Mesendoderm (in vitro differentiated cells): ENCODE measurements around the gene CARF.
A peak's percentile ranks its signal among the peaks of the same experiment; 100 is the strongest.

Experiments
- DNase-seq: peaks from one replicate; pipeline ENCODE4 v3.0.0; 2013
- H2AK5ac ChIP-seq: 2 replicates; pipeline ENCODE4 v1.6.1; 2013; ENCODE audit warnings: low read length, inconsistent platforms
- H2BK120ac ChIP-seq: 2 replicates; pipeline ENCODE4 v1.6.1; 2013; ENCODE audit warnings: low read depth, mild to moderate bottlenecking, low read length, moderate library complexity, mixed read lengths
- H2BK15ac ChIP-seq: replicated peaks from 2 replicates; pipeline ENCODE4 v1.6.1; 2013; ENCODE audit warnings: low read depth, mild to moderate bottlenecking, moderate library complexity
- H2BK5ac ChIP-seq: 2 replicates; pipeline ENCODE4 v1.6.1; 2013; ENCODE audit warnings: low read length, inconsistent platforms
- H3K18ac ChIP-seq: 2 replicates; pipeline ENCODE4 v1.6.1; 2013; ENCODE audit warnings: mild to moderate bottlenecking, low read length, mixed read lengths
- H3K23ac ChIP-seq: one replicate; pipeline ENCODE4 v1.6.1; 2013; ENCODE audit warnings: low read length
- H3K27ac ChIP-seq: 2 replicates; pipeline ENCODE4 v1.5.1; 2013; ENCODE audit warnings: low read depth, mild to moderate bottlenecking, inconsistent platforms, low read length, moderate library complexity
- H3K27me3 ChIP-seq: 2 replicates; pipeline ENCODE4 v1.6.1; 2013; ENCODE audit warnings: low read length, control low read depth, mild to moderate bottlenecking, inconsistent platforms; ENCODE audit not compliant: insufficient read depth, poor library complexity
- H3K36me3 ChIP-seq: 2 replicates; pipeline ENCODE4 v1.6.1; 2013; ENCODE audit warnings: low read length, inconsistent platforms; ENCODE audit not compliant: control insufficient read depth, insufficient read depth
- H3K4ac ChIP-seq: one replicate; pipeline ENCODE4 v1.6.1; 2013; ENCODE audit warnings: low read depth, mild to moderate bottlenecking, low read length, moderate library complexity
- H3K4me1 ChIP-seq: 2 replicates; pipeline ENCODE4 v1.6.1; 2013; ENCODE audit warnings: low read depth, low read length, inconsistent platforms; ENCODE audit not compliant: control insufficient read depth
- H3K4me2 ChIP-seq: 2 replicates; pipeline ENCODE4 v1.6.1; 2013; ENCODE audit warnings: low read length
- H3K4me3 ChIP-seq: 2 replicates; pipeline ENCODE4 v1.5.1; 2013; ENCODE audit warnings: mild to moderate bottlenecking, low read length
- H3K56ac ChIP-seq: one replicate; pipeline ENCODE4 v1.6.1; 2013; ENCODE audit warnings: low read length
- H3K79me1 ChIP-seq: 2 replicates; pipeline ENCODE4 v1.6.1; 2013; ENCODE audit warnings: low read length, inconsistent platforms
- H3K79me2 ChIP-seq: 2 replicates; pipeline ENCODE4 v1.6.1; 2013; ENCODE audit warnings: mild to moderate bottlenecking, low read length; ENCODE audit not compliant: control insufficient read depth, insufficient read depth
- H3K9ac ChIP-seq: 2 replicates; pipeline ENCODE4 v1.6.1; 2013; ENCODE audit warnings: low read length, inconsistent platforms
- H4K5ac ChIP-seq: one replicate; pipeline ENCODE4 v1.6.1; 2013; ENCODE audit warnings: low read length
- H4K8ac ChIP-seq: one replicate; pipeline ENCODE4 v1.6.1; 2013; ENCODE audit warnings: low read depth, mild to moderate bottlenecking, control low read depth, low read length, moderate library complexity
- WGBS: extraction: QIAGEN DNeasy Blood & Tissue Kit; methylation state at CpG from one replicate; pipeline ENCODE4 v1.1.7; 2013; ENCODE audit warnings: low lambda C conversion rate, missing lambda C conversion rate; ENCODE audit not compliant: insufficient coverage; ENCODE audit errors: extremely low coverage; 5-methylcytosine and 5-hydroxymethylcytosine counted together

The CARF gene

DNA sequence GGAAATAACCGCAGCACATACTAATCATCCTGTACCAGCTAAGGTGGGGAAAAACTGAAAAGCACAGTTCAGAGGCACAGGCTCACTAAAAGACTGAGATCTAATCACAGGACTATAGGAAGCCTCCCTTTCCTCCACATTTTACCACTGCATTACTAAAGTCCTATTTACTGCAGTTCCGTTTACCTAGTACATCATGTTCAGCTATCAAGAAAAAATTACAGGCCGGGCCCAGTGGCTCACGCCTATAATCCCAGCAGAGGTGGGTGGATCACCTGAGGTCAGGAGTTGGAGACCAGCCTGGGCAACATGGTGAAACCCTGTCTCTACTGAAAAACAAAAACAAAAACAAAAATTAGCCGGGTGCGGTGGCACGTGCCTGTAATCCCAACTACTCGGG lies 91.6 kb downstream of the CARF start:
- Histone ChIP-seq H3K27ac (no peak overlapping the region), H3K4me1 (no peaks in the 10 kb centered on the region), H3K18ac (no peak overlapping the region), H3K56ac (no peak overlapping the region), H3K27me3 (no peaks in the 10 kb centered on the region), H2BK15ac (no peak overlapping the region), H3K4me3 (no peak overlapping the region), H3K4ac (no peak overlapping the region), H4K5ac (no peak overlapping the region), H2BK120ac (no peak overlapping the region), H3K23ac (no peak overlapping the region), H3K4me2 (no peak overlapping the region), H3K79me1 (no peaks in the 10 kb centered on the region), H3K36me3 (no peaks in the 10 kb centered on the region), H4K8ac (no peak overlapping the region), H2AK5ac (no peak overlapping the region), H3K9ac (no peak overlapping the region), H2BK5ac (no peak overlapping the region), H3K79me2 (no peaks in the 10 kb centered on the region)
- no CpG with 5 or more reads among the region's 8 CpGs for WGBS
- DNase-seq, result no peak

DNA sequence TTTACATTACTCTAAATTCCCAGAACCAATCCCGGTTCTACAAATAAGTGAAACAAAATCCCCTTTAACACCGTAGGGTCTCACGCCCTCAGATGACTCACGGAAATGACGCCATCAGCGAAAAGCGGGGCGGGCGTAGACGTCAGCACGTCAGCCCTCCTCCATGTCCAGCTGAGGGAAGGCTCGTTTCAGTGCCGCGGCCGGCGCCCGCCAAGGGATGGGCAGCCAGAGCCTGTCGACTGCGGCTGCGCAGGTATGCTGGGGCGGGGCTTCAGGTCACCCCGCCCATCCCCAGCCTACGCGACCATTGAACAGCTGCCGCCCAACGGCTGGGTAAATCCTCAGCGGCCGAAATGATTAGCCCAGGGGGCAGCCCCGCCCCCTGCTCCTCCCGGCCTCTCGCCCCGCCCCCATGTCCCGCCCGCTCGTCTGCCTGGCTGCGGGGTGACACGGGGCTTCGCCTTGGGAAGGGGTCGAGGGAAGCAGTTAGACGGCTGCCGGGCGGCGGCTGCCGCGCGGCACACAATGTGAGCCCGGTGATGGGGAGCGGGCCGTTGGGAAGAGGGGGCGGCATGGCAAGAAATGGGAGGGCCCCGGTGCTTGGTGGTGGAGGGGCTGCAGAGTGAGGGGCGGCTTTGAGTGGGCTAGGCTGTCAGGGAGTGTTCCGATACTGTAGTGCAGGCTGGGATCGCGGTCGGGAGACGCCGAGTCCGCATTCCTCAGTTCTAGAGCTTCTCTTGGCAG lies 102.6 kb downstream of the CARF start, which contains the start of gene NBEAL1:
TSS of gene NBEAL1 (plus strand) at position 420 of the 744 bp plus-strand sequence. CDS start 1,510 bp downstream, outside the sequence.
- WGBS, result no CpG with 5 or more reads among the region's 59 CpGs
- Histone ChIP-seq H3K79me1 (peaks cover 2% of the 10 kb centered on the region), H3K36me3 (no peaks in the 10 kb centered on the region), H3K27me3 (no peaks in the 10 kb centered on the region), H4K5ac (no peak within 1 kb of the TSS), H3K79me2 (no peaks in the 10 kb centered on the region), H3K9ac (peak within 1 kb of the TSS; percentile 74), H3K27ac (peak within 1 kb of the TSS; percentile 21), H2BK120ac (no peak within 1 kb of the TSS), H4K8ac (peak within 1 kb of the TSS; percentile 29), H3K23ac (no peak within 1 kb of the TSS), H3K4ac (no peak within 1 kb of the TSS), H3K4me1 (no peaks in the 10 kb centered on the region), H3K4me2 (peak within 1 kb of the TSS; percentile 57), H3K18ac (peak within 1 kb of the TSS; percentile 42), H3K4me3 (peak within 1 kb of the TSS; percentile 60), H3K56ac (peak within 1 kb of the TSS; percentile 84), H2BK15ac (no peak within 1 kb of the TSS), H2BK5ac (no peak within 1 kb of the TSS), H2AK5ac (no peak within 1 kb of the TSS)
- peak; percentile 99 for DNase-seq

DNA sequence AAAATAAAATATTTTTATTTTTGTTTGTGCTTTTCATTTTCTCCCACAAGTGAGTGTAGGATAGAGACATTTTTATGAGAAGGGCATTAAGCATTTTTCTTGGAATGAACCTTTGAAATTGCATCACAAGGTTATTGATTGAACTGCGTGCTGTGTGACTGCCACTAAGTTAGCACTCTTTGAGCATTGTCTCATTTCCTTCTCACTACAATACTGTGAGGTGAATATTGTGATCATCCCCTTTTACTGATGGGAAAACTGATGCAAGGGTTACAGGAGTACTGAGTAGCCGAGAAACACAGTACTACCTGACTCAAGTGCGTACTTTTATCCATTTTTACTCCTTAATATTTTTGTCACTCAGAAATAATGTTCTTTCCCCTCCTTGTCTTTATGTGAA lies 104.6 kb downstream of the CARF start:
- no peak for DNase-seq
- Histone ChIP-seq H3K36me3 (no peaks in the 10 kb centered on the region), H2BK120ac (no peak overlapping the region), H3K27me3 (no peaks in the 10 kb centered on the region), H3K4me2 (no peak overlapping the region), H2BK5ac (no peak overlapping the region), H4K8ac (no peak overlapping the region), H3K4me3 (no peak overlapping the region), H3K79me2 (no peaks in the 10 kb centered on the region), H3K9ac (no peak overlapping the region), H2AK5ac (no peak overlapping the region), H3K56ac (no peak overlapping the region), H3K23ac (no peak overlapping the region), H4K5ac (no peak overlapping the region), H2BK15ac (no peak overlapping the region), H3K4ac (no peak overlapping the region), H3K79me1 (peaks cover 2% of the 10 kb centered on the region), H3K4me1 (no peaks in the 10 kb centered on the region), H3K27ac (no peak overlapping the region), H3K18ac (no peak overlapping the region)
- WGBS, result no CpG with 5 or more reads among the region's 3 CpGs

DNA sequence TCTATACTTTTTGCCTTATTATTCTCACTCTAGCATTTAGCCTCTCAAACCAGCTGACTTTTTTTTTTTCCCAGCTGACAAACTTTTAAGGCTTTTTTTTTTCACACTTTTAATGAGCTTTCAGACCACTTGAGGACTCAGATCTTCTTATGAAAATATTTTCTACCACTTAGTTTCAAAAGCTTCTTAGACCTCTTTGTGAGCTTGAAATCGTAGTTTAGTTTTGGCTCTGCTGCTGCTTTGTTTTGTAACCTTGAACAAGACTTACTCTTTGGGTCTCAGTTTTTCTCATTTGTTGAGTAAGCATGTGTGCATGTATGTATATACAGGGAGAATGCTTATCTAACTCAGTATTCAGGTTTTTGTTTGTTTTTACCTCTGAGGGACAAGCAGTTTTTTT lies 106.1 kb downstream of the CARF start:
- Histone ChIP-seq H3K4ac (no peak overlapping the region), H4K5ac (no peak overlapping the region), H3K4me3 (no peak overlapping the region), H3K79me2 (no peaks in the 10 kb centered on the region), H3K36me3 (no peaks in the 10 kb centered on the region), H3K18ac (no peak overlapping the region), H4K8ac (no peak overlapping the region), H3K79me1 (peaks cover 2% of the 10 kb centered on the region), H3K4me1 (no peaks in the 10 kb centered on the region), H3K56ac (no peak overlapping the region), H2BK120ac (no peak overlapping the region), H2BK15ac (no peak overlapping the region), H3K23ac (no peak overlapping the region), H3K27ac (no peak overlapping the region), H3K27me3 (no peaks in the 10 kb centered on the region), H3K4me2 (no peak overlapping the region), H3K9ac (peak overlapping the region; percentile 34), H2BK5ac (no peak overlapping the region), H2AK5ac (no peak overlapping the region)
- no CpG with 5 or more reads among the region's 1 CpG for WGBS
- DNase-seq, result no peak

DNA sequence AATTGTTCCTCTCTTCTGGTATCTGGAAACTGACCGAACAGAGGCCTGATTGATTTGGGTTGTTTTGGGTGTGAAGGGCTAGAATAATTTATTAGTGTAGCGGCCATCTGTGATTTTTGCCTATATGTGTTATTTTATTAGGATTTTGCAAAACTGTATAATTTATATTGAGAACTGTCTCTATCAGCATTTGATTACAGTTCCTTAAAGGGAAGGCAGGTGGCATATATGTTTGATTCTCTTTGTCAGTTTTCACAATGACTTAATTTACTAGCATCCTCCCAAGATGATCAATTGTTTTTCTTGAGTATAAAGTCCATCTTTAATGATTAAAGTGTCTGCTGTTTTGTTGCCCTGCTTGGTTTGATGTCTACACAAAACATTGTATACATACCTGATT lies 107.1 kb downstream of the CARF start:
- H3K4me3 ChIP-seq, result no peak overlapping the region
- no peak overlapping the region for H4K8ac ChIP-seq
- H2BK120ac ChIP-seq, result no peak overlapping the region
- H2AK5ac ChIP-seq, result no peak overlapping the region
- no peaks in the 10 kb centered on the region for H3K4me1 ChIP-seq
- no peak overlapping the region for H3K4ac ChIP-seq
- DNase-seq, result no peak
- no peak overlapping the region for H2BK15ac ChIP-seq
- no peaks in the 10 kb centered on the region for H3K36me3 ChIP-seq
- H3K79me1 ChIP-seq, result peaks cover 2% of the 10 kb centered on the region
- H3K27me3 ChIP-seq, result no peaks in the 10 kb centered on the region
- H3K4me2 ChIP-seq, result no peak overlapping the region
- WGBS, result no CpG with 5 or more reads among the region's 2 CpGs
- no peak overlapping the region for H3K56ac ChIP-seq
- H3K9ac ChIP-seq, result no peak overlapping the region
- H3K27ac ChIP-seq, result no peak overlapping the region
- H2BK5ac ChIP-seq, result no peak overlapping the region
- H3K23ac ChIP-seq, result no peak overlapping the region
- no peak overlapping the region for H3K18ac ChIP-seq
- no peak overlapping the region for H4K5ac ChIP-seq
- H3K79me2 ChIP-seq, result no peaks in the 10 kb centered on the region

DNA sequence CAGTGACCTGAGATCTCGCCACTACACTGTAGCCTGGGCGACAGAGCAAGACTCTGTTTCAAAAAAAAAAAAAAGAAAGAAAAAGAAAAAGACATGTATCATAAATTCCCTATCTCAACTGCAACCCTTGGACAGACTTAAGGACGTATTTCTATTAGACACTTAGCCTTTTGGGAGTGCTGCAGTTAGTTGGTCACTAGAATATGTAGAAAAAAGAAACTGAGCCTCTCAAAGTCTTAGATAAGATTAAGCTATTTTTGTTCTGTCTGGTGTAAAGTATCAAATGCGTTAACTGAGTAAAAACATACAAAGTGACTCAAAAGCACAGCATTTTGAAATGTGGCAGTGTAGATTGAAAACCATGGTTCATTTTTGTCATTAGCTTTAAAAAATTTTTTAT lies 109.9 kb downstream of the CARF start:
- Histone ChIP-seq H4K8ac (no peak overlapping the region), H3K27ac (no peak overlapping the region), H2BK5ac (no peak overlapping the region)

More for the DNA sequence above, 109.9 kb downstream of the CARF start:
- Histone ChIP-seq H3K56ac (no peak overlapping the region), H2BK15ac (no peak overlapping the region), H3K4me3 (no peak overlapping the region), H3K4me1 (no peaks in the 10 kb centered on the region), H3K18ac (no peak overlapping the region), H3K27me3 (no peaks in the 10 kb centered on the region), H3K36me3 (no peaks in the 10 kb centered on the region), H3K23ac (no peak overlapping the region), H3K4me2 (no peak overlapping the region), H3K79me1 (no peaks in the 10 kb centered on the region), H3K4ac (no peak overlapping the region), H2BK120ac (no peak overlapping the region), H3K9ac (no peak overlapping the region), H3K79me2 (no peaks in the 10 kb centered on the region), H2AK5ac (no peak overlapping the region), H4K5ac (no peak overlapping the region)
- WGBS, result no CpG with 5 or more reads among the region's 4 CpGs
- no peak for DNase-seq
